Measurements from ENCODE around the gene TMEM9.

- no peak for TF ChIP-seq SP1 (CRISPR knock-in tag; IDR thresholded peaks at IDR 0.05)
- TF ChIP-seq SMAD2 (IDR thresholded peaks at IDR 0.05; ENCODE audit: low read depth, low read length): no peak
- TF ChIP-seq CHD4 (IDR thresholded peaks at IDR 0.05; ENCODE audit: insufficient read depth, insufficient replicate concordance, low read depth, low read length, poor library complexity, severe bottlenecking): no peak
- TF ChIP-seq CREB1 (IDR thresholded peaks at IDR 0.05): no peak
- TF ChIP-seq CREB1 (CRISPR knock-in tag; IDR thresholded peaks at IDR 0.05): no peak
- no peak for TF ChIP-seq POLR2A (conservative IDR thresholded peaks at IDR 0.05)
- no peak for TF ChIP-seq CTCF (IDR thresholded peaks at IDR 0.05 in 2 of 3, conservative IDR thresholded peaks at IDR 0.05 in 1 of 3; ENCODE audit: insufficient read depth in 2 of 3, low read depth in 1 of 3, low read length in 3 of 3)
- no peak for TF ChIP-seq KDM4B (IDR thresholded peaks at IDR 0.05; ENCODE audit: borderline replicate concordance in 2 of 2, low read depth in 1 of 2)
- TF ChIP-seq CEBPB (tag; IDR thresholded peaks at IDR 0.05): no peak
- no peak for TF ChIP-seq YY1 (IDR thresholded peaks at IDR 0.05; ENCODE audit: borderline replicate concordance in 1 of 3, control insufficient read depth in 1 of 3, extremely low read depth in 1 of 3, insufficient read depth in 3 of 3, insufficient read length in 1 of 3, insufficient replicate concordance in 2 of 3, low read depth in 1 of 3, low read length in 2 of 3)
- TF ChIP-seq GABPA (tag; conservative IDR thresholded peaks at IDR 0.05; ENCODE audit: low read depth): no peak
- TF ChIP-seq MLX (CRISPR knock-in tag; conservative IDR thresholded peaks at IDR 0.05): no peak
- TF ChIP-seq POLR2AphosphoS2 (IDR thresholded peaks at IDR 0.05; ENCODE audit: low read length): no peak
- TF ChIP-seq ZNF318 (IDR thresholded peaks at IDR 0.05; ENCODE audit: borderline replicate concordance in 1 of 2, low read depth in 1 of 2): no peak
Measured at GRCh38 chr1:201103666-201104065, 50.6 kb downstream of the TMEM9 start.

Measured in K562 (cell line).